Endodermal cell (in vitro differentiated cells): ENCODE measurements around the gene DHX30. TPM values are rescaled to one million over a fixed set of nuclear protein-coding genes. Genes with fewer than 3 reads are reported as not detected.
"Not testable (repeated sequence)": the region's sequence is repeated elsewhere in the genome, so short reads cannot be mapped to it uniquely, and the experiment has no call there.

ENCODE experiments used
- DNase-seq: peaks from one replicate; pipeline ENCODE4 v3.0.0-alpha.2; 2017
- H3K27ac ChIP-seq: 2 replicates; pipeline ENCODE4 v1.5.1; 2013; ENCODE audit warnings: mild to moderate bottlenecking, low read depth, low read length, moderate library complexity
- H3K27me3 ChIP-seq: 2 replicates; pipeline ENCODE4 v1.6.1; 2013; ENCODE audit warnings: mild to moderate bottlenecking, low read length, moderate library complexity; ENCODE audit not compliant: insufficient read depth, control insufficient read depth, poor library complexity, severe bottlenecking
- H3K36me3 ChIP-seq: 2 replicates; pipeline ENCODE4 v1.7.0; 2013; ENCODE audit warnings: mild to moderate bottlenecking, low read length, moderate library complexity; ENCODE audit not compliant: control insufficient read depth, insufficient read depth
- H3K4me1 ChIP-seq: one replicate; pipeline ENCODE4 v1.7.0; 2013; ENCODE audit warnings: low read length; ENCODE audit not compliant: control insufficient read depth, insufficient read depth
- H3K4me3 ChIP-seq: 2 replicates; pipeline ENCODE4 v1.5.1; 2013; ENCODE audit warnings: mild to moderate bottlenecking, low read length, moderate library complexity
- H3K9ac ChIP-seq: 2 replicates; pipeline ENCODE4 v1.6.1; 2013; ENCODE audit warnings: mild to moderate bottlenecking, low read length, moderate library complexity; ENCODE audit not compliant: poor library complexity, severe bottlenecking; ENCODE audit errors: extremely low read depth
- H3K9me3 ChIP-seq: 2 replicates; pipeline ENCODE4 v1.6.1; 2013; ENCODE audit warnings: mild to moderate bottlenecking, low read length, moderate library complexity; ENCODE audit not compliant: control insufficient read depth
- H3K27ac Mint-ChIP-seq: 2 replicates; pipeline ENCODE4 v1.8.0; 2020; ENCODE audit warnings: mixed read lengths
- H3K27me3 Mint-ChIP-seq: 2 replicates; pipeline ENCODE4 v1.8.0; 2021; ENCODE audit warnings: mild to moderate bottlenecking, mixed read lengths; ENCODE audit not compliant: insufficient read depth
- H3K36me3 Mint-ChIP-seq: 2 replicates; pipeline ENCODE4 v1.8.0; 2020; ENCODE audit warnings: low read depth, mixed read lengths
- H3K4me1 Mint-ChIP-seq: 2 replicates; pipeline ENCODE4 v1.8.0; 2020; ENCODE audit warnings: mixed read lengths
- H3K4me3 Mint-ChIP-seq: 2 replicates; pipeline ENCODE4 v1.8.0; 2020; ENCODE audit warnings: mild to moderate bottlenecking, moderate library complexity, mixed read lengths
- H3K9me3 Mint-ChIP-seq: 2 replicates; pipeline ENCODE4 v1.8.0; 2020; ENCODE audit warnings: mild to moderate bottlenecking, mixed read lengths
- WGBS, 2 experiments: methylation state at CpG; one replicate each; pipeline versions ENCODE4 v1.1.5 to v1.1.7; 2013; ENCODE audit warnings: missing lambda C conversion rate in 2 of 2, mixed read lengths in 1 of 2; ENCODE audit not compliant: insufficient coverage in 1 of 2, insufficient read length in 1 of 2; 5-methylcytosine and 5-hydroxymethylcytosine counted together
- total RNA-seq, 2 donors: library from RNA; stranded (reverse); fragmentation: NEBNext Ultra II Directional in 1 of 2; extraction: Animal tissue kit (Norgen Biotek cat#: 25700) in 1 of 2; gene quantifications; 2 replicates in 1 of 2; 3 replicates in 1 of 2; pipeline ENCODE4 v1.2.1, GENCODE V29; 2021
- TF ChIP-seq, protein P1 (sequence below): fragments of 200-600 bp; sonication (generic); conservative IDR thresholded peaks from 2 replicates; pipeline ENCODE4 v1.5.0; 2021; ENCODE audit warnings: antibody characterized with exemption, mild to moderate bottlenecking

The DHX30 gene
- total RNA-seq, 2 donors from 2014 or later: 104 to 113 TPM

DNA sequence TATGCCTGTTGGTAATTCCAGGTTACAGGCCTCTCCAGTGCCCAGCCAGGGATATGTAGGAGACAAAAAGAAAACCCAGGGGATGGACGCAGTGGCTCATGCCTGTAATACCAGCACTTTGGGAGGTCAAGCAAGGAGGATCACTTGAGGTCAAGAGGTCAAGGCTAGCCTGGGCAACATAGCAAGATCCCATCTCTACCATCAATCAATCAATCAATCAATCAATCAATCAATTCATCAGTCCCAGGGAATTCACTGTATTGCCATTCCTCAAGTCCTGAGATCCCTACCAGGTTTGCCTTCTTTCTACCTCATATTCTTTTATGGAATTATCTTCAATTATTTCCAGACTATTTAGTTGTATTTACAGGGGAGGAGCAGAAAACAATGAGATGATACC lies 82.2 kb downstream of the DHX30 start:
- Histone ChIP-seq H3K36me3 (peaks cover 66% of the 10 kb centered on the region), H3K27ac (no peak overlapping the region), H3K9ac (no peak overlapping the region), H3K4me3 (no peak overlapping the region), H3K4me1 (no peaks in the 10 kb centered on the region), H3K27me3 (no peaks in the 10 kb centered on the region), H3K9me3 (peaks cover 20% of the 10 kb centered on the region)
- Mint-ChIP-seq H3K4me1 (peaks cover 7% of the 10 kb centered on the region), H3K27ac (no peak overlapping the region), H3K9me3 (peaks cover 2% of the 10 kb centered on the region), H3K27me3 (no peaks in the 10 kb centered on the region), H3K36me3 (peaks cover 60% of the 10 kb centered on the region), H3K4me3 (no peak overlapping the region)
- no peak for DNase-seq
- 96 to 100% methylated on average over 1 of the region's 1 CpG for WGBS, 2 experiments
- TF ChIP-seq, protein P1, sequence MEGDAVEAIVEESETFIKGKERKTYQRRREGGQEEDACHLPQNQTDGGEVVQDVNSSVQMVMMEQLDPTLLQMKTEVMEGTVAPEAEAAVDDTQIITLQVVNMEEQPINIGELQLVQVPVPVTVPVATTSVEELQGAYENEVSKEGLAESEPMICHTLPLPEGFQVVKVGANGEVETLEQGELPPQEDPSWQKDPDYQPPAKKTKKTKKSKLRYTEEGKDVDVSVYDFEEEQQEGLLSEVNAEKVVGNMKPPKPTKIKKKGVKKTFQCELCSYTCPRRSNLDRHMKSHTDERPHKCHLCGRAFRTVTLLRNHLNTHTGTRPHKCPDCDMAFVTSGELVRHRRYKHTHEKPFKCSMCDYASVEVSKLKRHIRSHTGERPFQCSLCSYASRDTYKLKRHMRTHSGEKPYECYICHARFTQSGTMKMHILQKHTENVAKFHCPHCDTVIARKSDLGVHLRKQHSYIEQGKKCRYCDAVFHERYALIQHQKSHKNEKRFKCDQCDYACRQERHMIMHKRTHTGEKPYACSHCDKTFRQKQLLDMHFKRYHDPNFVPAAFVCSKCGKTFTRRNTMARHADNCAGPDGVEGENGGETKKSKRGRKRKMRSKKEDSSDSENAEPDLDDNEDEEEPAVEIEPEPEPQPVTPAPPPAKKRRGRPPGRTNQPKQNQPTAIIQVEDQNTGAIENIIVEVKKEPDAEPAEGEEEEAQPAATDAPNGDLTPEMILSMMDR: no peak

DNA sequence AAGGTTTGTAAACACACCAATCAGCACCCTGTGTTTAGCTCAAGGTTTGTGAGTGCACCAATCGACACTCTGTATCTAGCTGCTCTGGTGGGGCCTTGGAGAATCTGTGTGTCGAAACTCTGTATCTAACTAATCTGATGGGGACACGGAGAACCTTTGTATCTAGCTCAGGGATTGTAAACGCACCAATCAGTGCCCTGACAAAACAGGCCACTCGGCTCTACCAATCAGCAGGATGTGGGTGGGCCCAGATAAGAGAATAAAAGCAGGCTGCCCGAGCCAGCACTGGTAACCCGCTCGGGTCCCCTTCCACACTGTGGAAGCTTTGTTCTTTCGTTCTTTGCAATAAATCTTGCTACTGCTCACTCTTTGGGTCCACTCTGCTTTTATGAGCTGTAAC lies 85.1 kb downstream of the DHX30 start:
- H3K27me3 Mint-ChIP-seq, H3K27ac ChIP-seq, H3K9ac ChIP-seq, H3K27ac Mint-ChIP-seq, H3K27me3 ChIP-seq, H3K9me3 Mint-ChIP-seq, H3K4me3 Mint-ChIP-seq, DNase-seq, H3K4me3 ChIP-seq: not testable (repeated sequence)
- 85 to 91% methylated on average over 4 to 9 of the region's 9 CpGs for WGBS, 2 experiments
- Histone ChIP-seq H3K9me3 (peaks cover 12% of the 10 kb centered on the region), H3K4me1 (peaks cover 11% of the 10 kb centered on the region), H3K36me3 (peaks cover 71% of the 10 kb centered on the region)
- H3K4me1 Mint-ChIP-seq: peaks cover 33% of the 10 kb centered on the region
- H3K36me3 Mint-ChIP-seq: peaks cover 50% of the 10 kb centered on the region

DNA sequence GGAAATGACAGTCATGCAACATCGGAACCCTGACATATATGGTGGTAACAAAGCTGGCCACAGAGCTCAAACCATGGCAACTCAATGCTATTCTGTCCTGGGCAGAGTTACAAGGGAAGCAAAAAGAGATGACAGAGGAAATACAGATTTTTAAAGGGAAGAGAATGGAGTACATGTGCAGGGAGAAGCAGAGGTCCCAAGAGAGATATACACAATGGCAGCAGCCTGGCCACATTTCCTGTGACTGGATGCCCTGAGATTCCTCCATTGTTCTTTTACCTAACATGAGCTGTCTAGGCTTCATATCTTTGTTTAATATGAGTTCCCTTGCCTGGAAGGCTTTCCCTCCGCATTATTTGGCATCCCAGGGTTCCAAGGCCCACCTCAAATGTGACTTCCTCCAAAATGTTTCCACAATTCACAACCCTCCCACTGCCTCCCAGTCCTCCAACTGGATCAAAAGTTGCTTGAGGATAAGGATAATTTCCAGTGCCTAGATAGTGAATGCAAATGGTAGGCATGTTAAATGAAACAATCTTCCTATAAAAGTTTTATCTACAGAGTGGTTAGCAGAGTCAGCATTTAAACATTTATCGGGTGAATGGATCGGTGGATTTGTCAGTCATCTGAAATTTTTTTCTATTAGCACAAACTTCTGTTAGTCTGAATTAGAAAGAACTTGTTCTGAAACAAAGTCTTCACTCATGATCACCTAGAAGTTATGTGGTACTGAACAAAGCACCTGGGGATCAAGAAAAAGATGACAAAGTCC lies 86.2 kb downstream of the DHX30 start:
- no peak overlapping the region for H3K9ac ChIP-seq
- Mint-ChIP-seq H3K4me1 (peaks cover 40% of the 10 kb centered on the region), H3K4me3 (no peak overlapping the region), H3K27ac (no peak overlapping the region), H3K27me3 (no peaks in the 10 kb centered on the region), H3K36me3 (peaks cover 48% of the 10 kb centered on the region), H3K9me3 (peaks cover 2% of the 10 kb centered on the region)
- peak overlapping the region; percentile 57 for H3K4me3 ChIP-seq
- H3K27ac ChIP-seq: peak overlapping the region; percentile 99
- H3K27me3 ChIP-seq: no peaks in the 10 kb centered on the region
- TF ChIP-seq, protein P1: no peak
- H3K36me3 ChIP-seq: peaks cover 74% of the 10 kb centered on the region
- no peak for DNase-seq
- H3K9me3 ChIP-seq: peaks cover 12% of the 10 kb centered on the region
- WGBS, 2 experiments: 100% methylated on average over 2 to 4 of the region's 4 CpGs
- peaks cover 16% of the 10 kb centered on the region for H3K4me1 ChIP-seq
